Measurements from ENCODE around the gene PYM1.

Gene PYM1

GRCh38 chr12:55861396-55861795, 66.3 kb downstream of the PYM1 start:
- H3K4me1 Mint-ChIP-seq (ENCODE audit: low read depth) = no peaks in the 10 kb centered on the region
- H3K27me3 Mint-ChIP-seq (ENCODE audit: low read depth) = no peaks in the 10 kb centered on the region
- H3K9me3 Mint-ChIP-seq = peaks cover 5% of the 10 kb centered on the region
- H3K4me3 Mint-ChIP-seq = no peak overlapping the region
- H3K27ac Mint-ChIP-seq = no peak overlapping the region
- H3K36me3 Mint-ChIP-seq (ENCODE audit: low read depth) = no peaks in the 10 kb centered on the region

DNA sequence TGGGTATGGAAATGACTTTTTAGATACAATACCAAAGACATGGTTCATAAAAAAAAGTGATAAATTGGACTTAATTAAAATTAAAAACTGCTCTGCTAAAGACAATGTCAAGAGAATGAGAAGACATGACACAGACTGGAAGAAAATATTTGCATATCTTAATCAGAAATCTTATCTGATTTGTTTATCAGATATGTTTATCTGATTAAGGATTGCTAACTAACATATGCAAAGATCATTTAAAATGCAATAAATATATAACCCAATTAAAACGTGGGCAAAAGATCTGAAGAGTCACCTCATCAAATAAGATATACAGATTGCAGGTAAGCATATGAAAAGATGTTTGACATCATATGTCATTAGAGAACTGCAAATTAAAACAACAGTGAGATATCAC, 75.0 kb downstream of the PYM1 start:
- no peaks in the 10 kb centered on the region for H3K9me3 Mint-ChIP-seq
- H3K27ac Mint-ChIP-seq = no peak overlapping the region
- H3K36me3 Mint-ChIP-seq (ENCODE audit: low read depth) = no peaks in the 10 kb centered on the region
- H3K4me1 Mint-ChIP-seq (ENCODE audit: low read depth) = peaks cover 2% of the 10 kb centered on the region
- no peak overlapping the region for H3K4me3 Mint-ChIP-seq
- H3K27me3 Mint-ChIP-seq (ENCODE audit: low read depth) = peaks cover 19% of the 10 kb centered on the region
